ENCODE data around the gene MEGF11.

The MEGF11 gene

GRCh38 chr15:65918357-65918920 lies 335.1 kb downstream of the MEGF11 start:
- DNase-seq (ENCODE audit: low read depth in 2 of 2), result no peak

GRCh38 chr15:65917936-65918335 lies 335.6 kb downstream of the MEGF11 start:
- no peak for DNase-seq (ENCODE audit: low read depth in 2 of 2)

- no peak for DNase-seq (ENCODE audit: low read depth in 2 of 2)
These were observed 336.2 kb downstream of the MEGF11 start for GRCh38 chr15:65917407-65917756.

GRCh38 chr15:65916664-65917406 lies 336.7 kb downstream of the MEGF11 start:
- DNase-seq (ENCODE audit: low read depth in 2 of 2), result peak in 1 of 2 donors; percentile 3

GRCh38 chr15:65916041-65916663 lies 337.4 kb downstream of the MEGF11 start:
- no peak for DNase-seq (ENCODE audit: low read depth in 2 of 2)

- DNase-seq (ENCODE audit: low read depth in 2 of 2), result no peak
These were observed 338.3 kb downstream of the MEGF11 start for GRCh38 chr15:65914981-65915925.

- DNase-seq (ENCODE audit: low read depth in 2 of 2), result no peak
These were observed 339.2 kb downstream of the MEGF11 start for GRCh38 chr15:65914386-65914785.

- DNase-seq (ENCODE audit: low read depth in 2 of 2), result no peak
These were observed 339.8 kb downstream of the MEGF11 start for GRCh38 chr15:65913631-65914199.

GRCh38 chr15:65912235-65912634 lies 341.3 kb downstream of the MEGF11 start:
- DNase-seq (ENCODE audit: low read depth in 2 of 2), result no peak

- no peak for DNase-seq (ENCODE audit: low read depth in 2 of 2)
These were observed 343.2 kb downstream of the MEGF11 start for GRCh38 chr15:65910341-65910740.

- no peak for DNase-seq (ENCODE audit: low read depth in 2 of 2)
These were observed 343.7 kb downstream of the MEGF11 start for GRCh38 chr15:65909831-65910230.

- DNase-seq (ENCODE audit: low read depth in 2 of 2), result no peak
These were observed 344.7 kb downstream of the MEGF11 start for GRCh38 chr15:65908876-65909275.

- DNase-seq (ENCODE audit: low read depth in 2 of 2), result no peak
These were observed 345.9 kb downstream of the MEGF11 start for GRCh38 chr15:65907661-65908060.

GRCh38 chr15:65906396-65906795 lies 347.2 kb downstream of the MEGF11 start:
- no peak for DNase-seq (ENCODE audit: low read depth in 2 of 2)

GRCh38 chr15:65904301-65904700 lies 349.2 kb downstream of the MEGF11 start:
- no peak for DNase-seq (ENCODE audit: low read depth in 2 of 2)

GRCh38 chr15:65903296-65904073 lies 350.1 kb downstream of the MEGF11 start:
- no peak for DNase-seq (ENCODE audit: low read depth in 2 of 2)

GRCh38 chr15:65902373-65902772 lies 351.2 kb downstream of the MEGF11 start:
- no peak for DNase-seq (ENCODE audit: low read depth in 2 of 2)

GRCh38 chr15:65901836-65902235 lies 351.7 kb downstream of the MEGF11 start:
- DNase-seq (ENCODE audit: low read depth in 2 of 2), result no peak

- no peak for DNase-seq (ENCODE audit: low read depth in 2 of 2)
These were observed 352.2 kb downstream of the MEGF11 start for GRCh38 chr15:65901336-65901735.

GRCh38 chr15:65900488-65900887 lies 353.1 kb downstream of the MEGF11 start:
- no peak for DNase-seq (ENCODE audit: low read depth in 2 of 2)

GRCh38 chr15:65896236-65896635 lies 357.3 kb downstream of the MEGF11 start:
- no peak for DNase-seq (ENCODE audit: low read depth in 2 of 2)
